HEK293 (cell line): ENCODE measurements around the gene SNX15.

Experiments used
- BCL11B ChIP-seq: fragments of 450-650 bp; formaldehyde crosslinking; IDR thresholded peaks from 2 replicates; pipeline ENCODE4 v1.5.1; 2016; ENCODE audit warnings: low read depth, missing biosample characterization, missing genetic modification characterization
- GLI2 ChIP-seq: fragments of 450-650 bp; formaldehyde crosslinking; IDR thresholded peaks from 2 replicates; pipeline ENCODE4; 2017; ENCODE audit warnings: missing biosample characterization, missing genetic modification characterization, low read depth, borderline replicate concordance
- INSM2 ChIP-seq: fragments of 450-650 bp; formaldehyde crosslinking; IDR thresholded peaks from 2 replicates; pipeline ENCODE4 v1.5.1; 2016; ENCODE audit warnings: missing biosample characterization, missing genetic modification characterization
- KLF8 ChIP-seq: fragments of 450-650 bp; formaldehyde crosslinking; IDR thresholded peaks from 2 replicates; pipeline ENCODE4 v1.5.1; 2016; ENCODE audit warnings: missing biosample characterization, missing genetic modification characterization
- MZF1 ChIP-seq: fragments of 450-650 bp; formaldehyde crosslinking; IDR thresholded peaks from 2 replicates; pipeline ENCODE4 v1.5.1; 2017; ENCODE audit warnings: missing biosample characterization, missing genetic modification characterization, borderline replicate concordance
- OVOL3 ChIP-seq: fragments of 450-650 bp; formaldehyde crosslinking; IDR thresholded peaks from 2 replicates; pipeline ENCODE4 v1.5.1; 2016; ENCODE audit warnings: missing biosample characterization, missing genetic modification characterization
- PRDM6 ChIP-seq: fragments of 450-650 bp; formaldehyde crosslinking; IDR thresholded peaks from 2 replicates; pipeline ENCODE4 v1.5.1; 2017; ENCODE audit warnings: missing biosample characterization, missing genetic modification characterization
- SALL2 ChIP-seq: fragments of 450-650 bp; formaldehyde crosslinking; IDR thresholded peaks from 2 replicates; pipeline ENCODE4 v1.5.0; 2017; ENCODE audit warnings: missing biosample characterization, mild to moderate bottlenecking, missing genetic modification characterization, borderline replicate concordance
- ZBTB17 ChIP-seq: fragments of 450-650 bp; formaldehyde crosslinking; IDR thresholded peaks from 2 replicates; pipeline ENCODE4 v1.5.1; 2016; ENCODE audit warnings: missing biosample characterization, missing genetic modification characterization
- ZBTB8A ChIP-seq: fragments of 450-650 bp; formaldehyde crosslinking; IDR thresholded peaks from 2 replicates; pipeline ENCODE4 v1.5.1; 2016; ENCODE audit warnings: missing biosample characterization, missing genetic modification characterization
- ZFP3 ChIP-seq: fragments of 450-650 bp; formaldehyde crosslinking; IDR thresholded peaks from 2 replicates; pipeline ENCODE4 v1.5.1; 2016; ENCODE audit warnings: low read depth, missing biosample characterization, missing genetic modification characterization
- ZNF133 ChIP-seq: fragments of 450-650 bp; formaldehyde crosslinking; IDR thresholded peaks from 2 replicates; pipeline ENCODE4 v1.5.1; 2016; ENCODE audit warnings: missing biosample characterization, missing genetic modification characterization
- ZNF157 ChIP-seq: fragments of 450-650 bp; formaldehyde crosslinking; IDR thresholded peaks from 2 replicates; pipeline ENCODE4 v1.5.1; 2016; ENCODE audit warnings: missing biosample characterization, missing genetic modification characterization
- ZNF174 ChIP-seq: fragments of 450-650 bp; formaldehyde crosslinking; IDR thresholded peaks from 2 replicates; pipeline ENCODE4 v1.5.0; 2017; ENCODE audit warnings: missing biosample characterization, mild to moderate bottlenecking, missing genetic modification characterization
- ZNF19 ChIP-seq: fragments of 450-650 bp; formaldehyde crosslinking; IDR thresholded peaks from 2 replicates; pipeline ENCODE4; 2016; ENCODE audit warnings: missing biosample characterization, missing genetic modification characterization, low read depth
- ZNF214 ChIP-seq: fragments of 450-650 bp; formaldehyde crosslinking; IDR thresholded peaks from 2 replicates; pipeline ENCODE4 v1.5.1; 2017; ENCODE audit warnings: missing biosample characterization, mild to moderate bottlenecking, missing genetic modification characterization, borderline replicate concordance
- ZNF221 ChIP-seq: fragments of 450-650 bp; formaldehyde crosslinking; IDR thresholded peaks from 2 replicates; pipeline ENCODE4 v1.5.1; 2017; ENCODE audit warnings: missing biosample characterization, missing genetic modification characterization, borderline replicate concordance
- ZNF26 ChIP-seq: fragments of 450-650 bp; formaldehyde crosslinking; IDR thresholded peaks from 2 replicates; pipeline ENCODE4 v1.5.1; 2016; ENCODE audit warnings: missing biosample characterization, missing genetic modification characterization
- ZNF335 ChIP-seq: fragments of 450-650 bp; formaldehyde crosslinking; conservative IDR thresholded peaks from 2 replicates; pipeline ENCODE4 v1.5.1; 2016; ENCODE audit warnings: missing biosample characterization, missing genetic modification characterization
- ZNF341 ChIP-seq: fragments of 450-650 bp; formaldehyde crosslinking; IDR thresholded peaks from 2 replicates; pipeline ENCODE4; 2016; ENCODE audit warnings: low read depth, missing biosample characterization, missing genetic modification characterization
- ZNF354C ChIP-seq: fragments of 450-650 bp; formaldehyde crosslinking; IDR thresholded peaks from 2 replicates; pipeline ENCODE4 v1.5.1; 2016; ENCODE audit warnings: missing biosample characterization, missing genetic modification characterization, low read depth, borderline replicate concordance
- ZNF433 ChIP-seq: fragments of 450-650 bp; formaldehyde crosslinking; IDR thresholded peaks from 2 replicates; pipeline ENCODE4 v1.5.1; 2016; ENCODE audit warnings: missing biosample characterization, missing genetic modification characterization, low read depth
- ZNF473 ChIP-seq: fragments of 450-650 bp; formaldehyde crosslinking; IDR thresholded peaks from 2 replicates; pipeline ENCODE4 v1.5.1; 2017; ENCODE audit warnings: missing biosample characterization, missing genetic modification characterization
- ZNF48 ChIP-seq: fragments of 450-650 bp; formaldehyde crosslinking; IDR thresholded peaks from 2 replicates; pipeline ENCODE4 v1.5.1; 2016; ENCODE audit warnings: missing biosample characterization, missing genetic modification characterization
- ZNF585B ChIP-seq: fragments of 450-650 bp; formaldehyde crosslinking; IDR thresholded peaks from 2 replicates; pipeline ENCODE4 v1.5.1; 2016; ENCODE audit warnings: missing biosample characterization, missing genetic modification characterization
- ZNF658 ChIP-seq: fragments of 450-650 bp; formaldehyde crosslinking; IDR thresholded peaks from 2 replicates; pipeline ENCODE4; 2016; ENCODE audit warnings: missing biosample characterization, missing genetic modification characterization
- ZNF785 ChIP-seq: fragments of 450-650 bp; formaldehyde crosslinking; IDR thresholded peaks from 2 replicates; pipeline ENCODE4 v1.5.1; 2016; ENCODE audit warnings: missing biosample characterization, missing genetic modification characterization
- ZSCAN16 ChIP-seq: fragments of 450-650 bp; formaldehyde crosslinking; IDR thresholded peaks from 2 replicates; pipeline ENCODE4 v1.5.1; 2016; ENCODE audit warnings: missing biosample characterization, missing genetic modification characterization
- TF ChIP-seq, protein P1 (sequence below): fragments of 450-650 bp; formaldehyde crosslinking; IDR thresholded peaks from 2 replicates; pipeline ENCODE4 v1.5.1; 2016; ENCODE audit warnings: missing biosample characterization, missing genetic modification characterization, low read depth
- TF ChIP-seq, protein P2 (sequence below): fragments of 450-650 bp; formaldehyde crosslinking; IDR thresholded peaks from 2 replicates; pipeline ENCODE4 v1.5.1; 2016; ENCODE audit warnings: missing biosample characterization, missing genetic modification characterization, low read depth
- TF ChIP-seq, protein P3 (sequence below): fragments of 450-650 bp; IDR thresholded peaks from 2 replicates; pipeline ENCODE4 v1.5.1; 2018; ENCODE audit warnings: missing biosample characterization, missing genetic modification characterization

The SNX15 gene

GRCh38 chr11:65040847-65041622 lies 13.8 kb downstream of the SNX15 start, which contains the start of gene SAC3D1 (continued):
- TF ChIP-seq ZNF19 (tag by site-specific recombination), result no peak
- TF ChIP-seq ZNF785, result no peak
- TF ChIP-seq, protein P1, sequence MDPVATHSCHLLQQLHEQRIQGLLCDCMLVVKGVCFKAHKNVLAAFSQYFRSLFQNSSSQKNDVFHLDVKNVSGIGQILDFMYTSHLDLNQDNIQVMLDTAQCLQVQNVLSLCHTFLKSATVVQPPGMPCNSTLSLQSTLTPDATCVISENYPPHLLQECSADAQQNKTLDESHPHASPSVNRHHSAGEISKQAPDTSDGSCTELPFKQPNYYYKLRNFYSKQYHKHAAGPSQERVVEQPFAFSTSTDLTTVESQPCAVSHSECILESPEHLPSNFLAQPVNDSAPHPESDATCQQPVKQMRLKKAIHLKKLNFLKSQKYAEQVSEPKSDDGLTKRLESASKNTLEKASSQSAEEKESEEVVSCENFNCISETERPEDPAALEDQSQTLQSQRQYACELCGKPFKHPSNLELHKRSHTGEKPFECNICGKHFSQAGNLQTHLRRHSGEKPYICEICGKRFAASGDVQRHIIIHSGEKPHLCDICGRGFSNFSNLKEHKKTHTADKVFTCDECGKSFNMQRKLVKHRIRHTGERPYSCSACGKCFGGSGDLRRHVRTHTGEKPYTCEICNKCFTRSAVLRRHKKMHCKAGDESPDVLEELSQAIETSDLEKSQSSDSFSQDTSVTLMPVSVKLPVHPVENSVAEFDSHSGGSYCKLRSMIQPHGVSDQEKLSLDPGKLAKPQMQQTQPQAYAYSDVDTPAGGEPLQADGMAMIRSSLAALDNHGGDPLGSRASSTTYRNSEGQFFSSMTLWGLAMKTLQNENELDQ (tag by site-specific recombination), result no peak
- TF ChIP-seq INSM2 (tag by site-specific recombination), result no peak
- TF ChIP-seq MZF1 (tag by site-specific recombination), result no peak
- TF ChIP-seq ZNF48 (tag by site-specific recombination), result no peak
- no peak for TF ChIP-seq GLI2
- TF ChIP-seq ZNF335 (tag by site-specific recombination), result peak; percentile 55
- no peak for TF ChIP-seq ZNF433 (tag by site-specific recombination)
- no peak for TF ChIP-seq ZNF354C
- TF ChIP-seq, protein P2, sequence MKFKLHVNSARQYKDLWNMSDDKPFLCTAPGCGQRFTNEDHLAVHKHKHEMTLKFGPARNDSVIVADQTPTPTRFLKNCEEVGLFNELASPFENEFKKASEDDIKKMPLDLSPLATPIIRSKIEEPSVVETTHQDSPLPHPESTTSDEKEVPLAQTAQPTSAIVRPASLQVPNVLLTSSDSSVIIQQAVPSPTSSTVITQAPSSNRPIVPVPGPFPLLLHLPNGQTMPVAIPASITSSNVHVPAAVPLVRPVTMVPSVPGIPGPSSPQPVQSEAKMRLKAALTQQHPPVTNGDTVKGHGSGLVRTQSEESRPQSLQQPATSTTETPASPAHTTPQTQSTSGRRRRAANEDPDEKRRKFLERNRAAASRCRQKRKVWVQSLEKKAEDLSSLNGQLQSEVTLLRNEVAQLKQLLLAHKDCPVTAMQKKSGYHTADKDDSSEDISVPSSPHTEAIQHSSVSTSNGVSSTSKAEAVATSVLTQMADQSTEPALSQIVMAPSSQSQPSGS, result no peak
- no peak for TF ChIP-seq OVOL3
- TF ChIP-seq ZBTB8A (tag by site-specific recombination), result peak; percentile 88
- TF ChIP-seq KLF8, result peak; percentile 93
- no peak for TF ChIP-seq ZNF473
- no peak for TF ChIP-seq ZNF26 (tag by site-specific recombination)
- TF ChIP-seq ZNF133 (tag by site-specific recombination), result no peak
- no peak for TF ChIP-seq BCL11B (tag by site-specific recombination)
- peak; percentile 81 for TF ChIP-seq ZBTB17 (tag by site-specific recombination)
- TF ChIP-seq SALL2 (tag by site-specific recombination), result no peak
- TF ChIP-seq ZNF214, result no peak
- TF ChIP-seq ZNF157, result no peak
- no peak for TF ChIP-seq ZNF174 (tag by site-specific recombination)
- TF ChIP-seq, protein P3, sequence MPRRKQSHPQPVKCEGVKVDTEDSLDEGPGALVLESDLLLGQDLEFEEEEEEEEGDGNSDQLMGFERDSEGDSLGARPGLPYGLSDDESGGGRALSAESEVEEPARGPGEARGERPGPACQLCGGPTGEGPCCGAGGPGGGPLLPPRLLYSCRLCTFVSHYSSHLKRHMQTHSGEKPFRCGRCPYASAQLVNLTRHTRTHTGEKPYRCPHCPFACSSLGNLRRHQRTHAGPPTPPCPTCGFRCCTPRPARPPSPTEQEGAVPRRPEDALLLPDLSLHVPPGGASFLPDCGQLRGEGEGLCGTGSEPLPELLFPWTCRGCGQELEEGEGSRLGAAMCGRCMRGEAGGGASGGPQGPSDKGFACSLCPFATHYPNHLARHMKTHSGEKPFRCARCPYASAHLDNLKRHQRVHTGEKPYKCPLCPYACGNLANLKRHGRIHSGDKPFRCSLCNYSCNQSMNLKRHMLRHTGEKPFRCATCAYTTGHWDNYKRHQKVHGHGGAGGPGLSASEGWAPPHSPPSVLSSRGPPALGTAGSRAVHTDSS (tag by site-specific recombination), result no peak
- no peak for TF ChIP-seq ZNF585B (tag by site-specific recombination)
- no peak for TF ChIP-seq ZNF221 (tag by site-specific recombination)
- no peak for TF ChIP-seq ZFP3 (tag by site-specific recombination)
- no peak for TF ChIP-seq ZNF341
- TF ChIP-seq ZSCAN16 (tag by site-specific recombination), result no peak
- no peak for TF ChIP-seq ZNF658 (tag by site-specific recombination)
- TF ChIP-seq PRDM6, result no peak
